Lower leg skin (tissue), 4 donors: Measurements from ENCODE around the gene ANKRD39. TPM values are rescaled to one million over a fixed set of nuclear protein-coding genes. Genes with fewer than 3 reads are reported as not detected.

ENCODE experiments used
- DNase-seq, 2 donors: peaks; one replicate each; pipeline ENCODE4 v3.0.0-alpha.2; 2019; ENCODE audit warnings: low spot score in 2 of 2
- H3K4me3 ChIP-seq: fragments of 200-600 bp; sonication (generic); 2 replicates; pipeline ENCODE4 v1.5.1; 2017; ENCODE audit warnings: mild to moderate bottlenecking, low read depth; ENCODE audit not compliant: poor library complexity, severe bottlenecking
- CTCF ChIP-seq, 3 donors: fragments of 450-650 bp; IDR thresholded peaks; one replicate each; pipeline ENCODE4 v1.5.1; 2016; ENCODE audit warnings: antibody characterized with exemption in 3 of 3, mild to moderate bottlenecking in 3 of 3, moderate library complexity in 2 of 3
- POLR2A ChIP-seq, 2 donors: fragments of 450-650 bp; IDR thresholded peaks; one replicate each; pipeline ENCODE4 v1.6.1; 2016 to 2017; ENCODE audit warnings: antibody characterized with exemption in 2 of 2, mild to moderate bottlenecking in 1 of 2, moderate library complexity in 1 of 2
- WGBS, 2 donors: methylation state at CpG; one replicate each; pipeline ENCODE4 v1.1.5; 2018; 5-methylcytosine and 5-hydroxymethylcytosine counted together
- intact Hi-C: fragments of 100-400 bp; cut with DNase I; formaldehyde crosslinking; loops from one replicate; pipeline ENCODE4 v1.15.0; 2023; ENCODE audit warnings: low total_unique reads
- total RNA-seq, 4 donors: library from RNA; depleted of rRNA; stranded (reverse); fragments of >200 nt; gene quantifications; one replicate each; pipeline ENCODE4 v1.1.0, GENCODE V29; 2016

The ANKRD39 gene
- total RNA-seq, 4 donors from 2014 or later: 7.6 to 15.3 (median 14.4) TPM

- H3K4me3 ChIP-seq: no peak overlapping the region
- TF ChIP-seq CTCF (IDR thresholded peaks at IDR 0.05) (no peak), POLR2A (IDR thresholded peaks at IDR 0.05) (no peak)
- intact Hi-C loops: no loop called here
- DNase-seq: no peak
- 90 to 94% methylated on average over 4 of the region's 4 CpGs for WGBS, 2 donors
These were observed 22.0 kb downstream of the ANKRD39 start for GRCh38 chr2:96835830-96836229.

GRCh38 chr2:96832754-96833507 lies 24.9 kb downstream of the ANKRD39 start:
- intact Hi-C loops: no loop called here
- TF ChIP-seq POLR2A (IDR thresholded peaks at IDR 0.05) (no peak), CTCF (IDR thresholded peaks at IDR 0.05) (no peak)
- 59 to 64% methylated on average over 18 of the region's 18 CpGs for WGBS, 2 donors
- no peak for DNase-seq
- H3K4me3 ChIP-seq: no peak overlapping the region

GRCh38 chr2:96832408-96832753 lies 25.4 kb downstream of the ANKRD39 start:
- no peak for DNase-seq
- H3K4me3 ChIP-seq: no peak overlapping the region
- WGBS, 2 donors: 70 to 71% methylated on average over 9 to 11 of the region's 11 CpGs
- TF ChIP-seq POLR2A (IDR thresholded peaks at IDR 0.05) (no peak), CTCF (IDR thresholded peaks at IDR 0.05) (no peak)
- intact Hi-C loops: no loop called here

GRCh38 chr2:96831679-96832078 lies 26.1 kb downstream of the ANKRD39 start:
- WGBS, 2 donors: 77 to 82% methylated on average over 10 of the region's 10 CpGs
- H3K4me3 ChIP-seq: no peak overlapping the region
- no peak for TF ChIP-seq POLR2A (IDR thresholded peaks at IDR 0.05)
- TF ChIP-seq CTCF (IDR thresholded peaks at IDR 0.05): no peak
- DNase-seq: no peak
- intact Hi-C loops: no loop called here

- intact Hi-C loops: no loop called here
- H3K4me3 ChIP-seq: no peak overlapping the region
- TF ChIP-seq POLR2A (IDR thresholded peaks at IDR 0.05) (no peak), CTCF (IDR thresholded peaks at IDR 0.05) (no peak)
- WGBS, 2 donors: 53 to 71% methylated on average over 5 of the region's 5 CpGs
- DNase-seq: no peak
These were observed 27.7 kb downstream of the ANKRD39 start for GRCh38 chr2:96830044-96830562.

- no peak overlapping the region for H3K4me3 ChIP-seq
- TF ChIP-seq POLR2A (IDR thresholded peaks at IDR 0.05) (no peak), CTCF (IDR thresholded peaks at IDR 0.05) (no peak)
- intact Hi-C loops: no loop called here
- WGBS, 2 donors: 94 to 97% methylated on average over 13 of the region's 13 CpGs
- DNase-seq: no peak
These were observed 28.9 kb downstream of the ANKRD39 start for GRCh38 chr2:96828874-96829273.
